Right lobe of liver (tissue), 6 donors: ENCODE results near the gene MOB3B. TPM values are rescaled to one million over a fixed set of nuclear protein-coding genes. Genes with fewer than 3 reads are reported as not detected.

ENCODE experiments used
- ATAC-seq, 4 donors: fragments of 200-7000 bp; cut with Tn5 transposase; one replicate each; pipeline ENCODE4 v1.9.1; 2020; ENCODE audit warnings: mild to moderate bottlenecking in 4 of 4, moderate library complexity in 4 of 4
- DNase-seq, 3 donors: peaks; one replicate each; pipeline ENCODE4 v3.0.0-alpha.2; 2020
- H3K27ac ChIP-seq, 3 donors: fragments of 200-600 bp; one replicate each; pipeline ENCODE4 v1.8.0; 2022
- H3K27me3 ChIP-seq, 2 donors: fragments of 200-600 bp; one replicate each; pipeline ENCODE4 v1.8.0; 2022
- H3K36me3 ChIP-seq, 4 donors: fragments of 200-600 bp; sonication (generic) in 1 of 4; one replicate each; pipeline versions ENCODE4 v1.5.1 to v1.8.0; 2017 to 2022; ENCODE audit warnings: control low read depth in 1 of 4
- H3K4me1 ChIP-seq, 4 donors: fragments of 200-600 bp; sonication (generic) in 1 of 4; one replicate each; pipeline versions ENCODE4 v1.5.1 to v1.8.0; 2017 to 2022; ENCODE audit warnings: control low read depth in 1 of 4
- H3K4me3 ChIP-seq, 3 donors: fragments of 200-600 bp; one replicate each; pipeline ENCODE4 v1.8.0; 2022
- H3K9me3 ChIP-seq, 4 donors: fragments of 200-600 bp; sonication (generic) in 1 of 4; one replicate each; pipeline versions ENCODE4 v1.5.1 to v1.8.0; 2017 to 2022; ENCODE audit warnings: control low read depth in 1 of 4
- POLR2A ChIP-seq: fragments of 450-650 bp; IDR thresholded peaks from one replicate; pipeline ENCODE4 v1.6.1; 2017; ENCODE audit warnings: antibody characterized with exemption, mild to moderate bottlenecking
- WGBS: methylation state at CpG from one replicate; pipeline ENCODE4 v1.1.6; 2018; ENCODE audit warnings: low coverage, low lambda C conversion rate; ENCODE audit not compliant: insufficient coverage; ENCODE audit errors: missing lambda C conversion rate; 5-methylcytosine and 5-hydroxymethylcytosine counted together
- intact Hi-C, 2 donors: fragments of 100-400 bp; cut with DNase I; formaldehyde crosslinking; loops; one replicate each; pipeline versions ENCODE4 v1.11.2 to v1.14.1; 2022
- total RNA-seq, 6 experiments: library from RNA; depleted of rRNA in 2 of 6; stranded (reverse); fragments of >200 nt in 2 of 6; fragmentation: NEBNext Ultra II Directional in 3 of 6; extraction: Animal tissue kit (Norgen Biotek cat#: 25700) in 3 of 6; gene quantifications; one replicate each; pipeline versions ENCODE4 v1.1.0 to v1.2.4, GENCODE V29; 2016 to 2023
- TF ChIP-seq, protein P1 (sequence below), 4 donors: fragments of 200-600 bp in 3 of 4; fragments of 450-650 bp in 1 of 4; IDR thresholded peaks; one replicate each; pipeline versions ENCODE4 v1.5.1 to v1.8.0; 2016 to 2022; ENCODE audit warnings: antibody characterized with exemption in 4 of 4, mild to moderate bottlenecking in 2 of 4
- donor health status: DM: no; HTN: yes; CAD: no.
- donor health status: DM: no; HTN: no; CAD: no.
- donor health status: DM: no; HTN: no; CAD: no.
- donor health status: DM: no; HTN: yes; CAD: no.
- donor health status: DM: no; HTN: yes; CAD: no.

The MOB3B gene
- total RNA-seq, 6 experiments from 2014 or later, result 1.0 to 2.4 (median 1.7) TPM

DNA sequence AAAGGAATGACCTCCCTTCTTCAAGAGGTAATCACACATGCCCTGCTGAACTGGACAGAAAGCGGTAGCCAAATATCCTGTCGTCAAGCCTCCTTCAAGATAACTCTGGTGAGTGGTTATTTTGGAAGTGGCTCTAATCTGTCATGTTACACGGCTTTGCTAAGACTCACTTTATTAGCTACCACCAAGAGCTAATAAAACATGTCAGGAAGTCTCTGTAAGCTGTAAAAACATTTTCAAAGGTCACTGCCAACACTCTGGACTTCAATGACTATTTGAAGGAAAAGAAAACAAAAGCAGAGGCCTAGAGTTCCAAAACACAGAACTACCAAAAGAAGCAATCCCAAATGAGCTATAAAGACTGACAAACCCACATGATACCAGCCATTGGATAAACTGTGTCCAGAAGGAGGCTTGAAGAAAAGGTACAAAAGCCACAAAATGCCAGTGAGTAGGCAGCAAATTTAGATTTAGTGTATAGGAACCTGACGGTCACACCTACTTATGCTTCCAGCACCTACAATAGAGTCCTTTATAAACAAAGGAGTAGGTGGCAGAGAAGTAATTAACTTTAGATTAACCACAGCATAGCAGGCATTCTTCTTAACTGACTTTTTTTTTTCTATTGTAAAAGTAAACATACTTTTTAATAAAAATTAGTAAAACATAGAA lies 135.3 kb downstream of the MOB3B start:
- Histone ChIP-seq H3K4me1 (peaks cover 0 to 11% (median 0%) of the 10 kb centered on the region in 4 donors), H3K27ac (no peak overlapping the region), H3K36me3 (no peaks in the 10 kb centered on the region), H3K4me3 (no peak overlapping the region), H3K27me3 (no peaks in the 10 kb centered on the region), H3K9me3 (no peaks in the 10 kb centered on the region)
- TF ChIP-seq POLR2A, result no peak
- TF ChIP-seq, protein P1, sequence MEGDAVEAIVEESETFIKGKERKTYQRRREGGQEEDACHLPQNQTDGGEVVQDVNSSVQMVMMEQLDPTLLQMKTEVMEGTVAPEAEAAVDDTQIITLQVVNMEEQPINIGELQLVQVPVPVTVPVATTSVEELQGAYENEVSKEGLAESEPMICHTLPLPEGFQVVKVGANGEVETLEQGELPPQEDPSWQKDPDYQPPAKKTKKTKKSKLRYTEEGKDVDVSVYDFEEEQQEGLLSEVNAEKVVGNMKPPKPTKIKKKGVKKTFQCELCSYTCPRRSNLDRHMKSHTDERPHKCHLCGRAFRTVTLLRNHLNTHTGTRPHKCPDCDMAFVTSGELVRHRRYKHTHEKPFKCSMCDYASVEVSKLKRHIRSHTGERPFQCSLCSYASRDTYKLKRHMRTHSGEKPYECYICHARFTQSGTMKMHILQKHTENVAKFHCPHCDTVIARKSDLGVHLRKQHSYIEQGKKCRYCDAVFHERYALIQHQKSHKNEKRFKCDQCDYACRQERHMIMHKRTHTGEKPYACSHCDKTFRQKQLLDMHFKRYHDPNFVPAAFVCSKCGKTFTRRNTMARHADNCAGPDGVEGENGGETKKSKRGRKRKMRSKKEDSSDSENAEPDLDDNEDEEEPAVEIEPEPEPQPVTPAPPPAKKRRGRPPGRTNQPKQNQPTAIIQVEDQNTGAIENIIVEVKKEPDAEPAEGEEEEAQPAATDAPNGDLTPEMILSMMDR (IDR thresholded peaks at IDR 0.05), result no peak
- 35% methylated on average over 4 of the region's 4 CpGs for WGBS
- ATAC-seq (peak in 2 of 4 donors; percentile 27 to 52), DNase-seq (no peak)
- intact Hi-C loops, result no loop called here

DNA sequence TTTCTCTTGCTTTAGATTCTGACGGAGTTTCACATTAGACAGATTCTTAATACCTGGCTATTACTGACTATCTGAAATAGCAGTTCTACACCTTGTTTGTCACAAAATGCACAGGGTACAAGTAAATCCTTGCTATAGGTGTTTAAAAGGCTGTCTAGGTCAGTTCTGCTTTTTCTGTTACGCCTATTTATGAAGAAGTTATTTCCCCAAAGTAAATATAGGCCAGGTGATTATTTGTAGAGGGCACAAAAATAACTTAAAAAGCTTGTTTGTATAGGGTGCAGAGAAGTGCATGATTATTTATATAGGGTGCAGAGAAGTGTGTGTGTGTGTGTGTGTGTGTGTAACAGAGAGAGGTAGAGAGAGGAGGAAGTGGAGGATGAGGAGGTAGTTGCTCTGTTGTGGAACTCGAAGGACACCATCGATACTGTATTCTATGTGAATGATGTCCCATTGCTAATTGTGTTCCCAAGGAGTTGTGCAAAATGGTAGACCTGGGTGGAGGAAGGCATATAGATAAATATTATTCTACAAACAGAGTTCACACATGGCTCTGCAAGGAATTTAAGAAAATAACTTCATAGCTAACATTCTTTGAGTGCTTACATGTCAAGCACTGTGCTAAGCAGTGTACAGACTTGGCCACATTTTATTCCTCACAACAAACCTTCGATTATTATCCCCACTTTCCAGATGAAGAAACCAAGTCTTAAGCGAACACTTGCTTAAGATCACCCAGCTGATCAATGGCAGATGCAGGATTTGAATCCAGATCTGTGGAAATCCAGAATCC lies 136.4 kb downstream of the MOB3B start:
- Histone ChIP-seq H3K27me3 (no peaks in the 10 kb centered on the region), H3K36me3 (no peaks in the 10 kb centered on the region), H3K4me1 (peaks cover 0 to 11% (median under 1%) of the 10 kb centered on the region in 4 donors), H3K27ac (no peak overlapping the region), H3K4me3 (no peak overlapping the region), H3K9me3 (no peaks in the 10 kb centered on the region)
- ATAC-seq (no peak), DNase-seq (no peak)
- intact Hi-C loops, result no loop called here
- TF ChIP-seq, protein P1 (IDR thresholded peaks at IDR 0.05), result no peak
- TF ChIP-seq POLR2A, result no peak
- 82% methylated on average over 6 of the region's 6 CpGs for WGBS

DNA sequence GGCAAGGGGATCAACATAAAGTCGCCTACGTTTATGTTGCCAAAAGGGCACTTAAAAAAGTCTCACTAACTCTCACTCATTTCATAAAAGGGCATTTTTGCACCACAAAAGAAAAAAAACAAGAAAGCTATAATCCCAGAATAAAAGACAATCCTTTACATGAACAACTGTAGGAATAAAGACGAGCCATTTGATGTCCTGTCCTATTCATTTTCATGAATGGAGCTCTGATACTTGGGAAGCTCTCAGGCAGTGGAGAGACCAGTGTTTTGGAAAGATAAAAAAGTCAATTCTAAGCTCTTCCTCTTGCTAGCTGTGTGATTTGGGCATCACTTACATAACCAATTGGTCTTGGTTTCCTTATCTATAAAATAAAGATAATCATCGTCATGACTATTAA lies 137.2 kb downstream of the MOB3B start:
- H3K36me3 ChIP-seq, result no peaks in the 10 kb centered on the region
- no peaks in the 10 kb centered on the region for H3K27me3 ChIP-seq
- no peak overlapping the region for H3K27ac ChIP-seq
- no peaks in the 10 kb centered on the region for H3K9me3 ChIP-seq
- intact Hi-C loops, result no loop called here
- TF ChIP-seq POLR2A, result no peak
- TF ChIP-seq, protein P1 (IDR thresholded peaks at IDR 0.05), result no peak
- 91% methylated on average over 4 of the region's 4 CpGs for WGBS
- no peak for ATAC-seq
- peaks cover 0 to 18% (median 4%) of the 10 kb centered on the region in 4 donors for H3K4me1 ChIP-seq
- no peak for DNase-seq
- no peak overlapping the region for H3K4me3 ChIP-seq

DNA sequence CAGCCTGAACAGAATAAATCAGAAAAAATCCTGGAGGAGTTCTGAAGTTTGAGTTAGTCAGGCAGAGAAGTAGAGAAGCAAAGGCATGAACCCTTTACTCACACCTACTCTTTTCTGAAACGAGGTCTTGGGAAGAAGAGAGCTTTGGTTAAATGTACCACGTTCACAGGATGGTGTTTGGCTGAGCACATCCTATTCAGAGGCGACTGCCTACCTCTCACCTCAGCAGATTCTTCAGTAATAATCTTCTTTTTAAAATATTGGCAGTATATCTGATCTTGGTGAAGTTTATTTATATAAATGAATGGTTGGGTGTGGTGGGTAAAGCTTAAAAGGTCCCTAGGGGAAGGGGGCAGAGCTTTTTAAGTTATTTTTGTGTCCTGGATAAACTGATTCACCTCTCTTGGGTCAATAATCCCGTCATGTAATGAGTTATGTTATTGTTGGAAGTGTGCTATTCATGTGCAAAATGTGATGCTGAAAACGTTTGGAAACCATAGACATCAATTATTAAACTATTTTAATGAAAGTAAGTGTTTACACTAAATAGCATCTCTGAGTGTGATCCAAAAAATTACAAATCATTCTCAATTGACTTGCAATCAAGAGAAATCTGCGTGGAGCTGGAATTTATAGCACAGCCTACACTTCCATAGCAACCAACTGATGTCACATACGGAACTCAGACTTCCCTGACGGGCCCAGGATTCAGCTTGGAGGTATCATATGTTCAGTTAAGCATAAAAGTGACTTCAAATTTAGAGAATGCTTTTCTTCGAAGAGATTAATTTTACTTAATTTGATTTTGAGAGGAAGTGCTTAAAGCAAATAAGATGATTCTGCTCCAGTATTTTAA lies 138.3 kb downstream of the MOB3B start:
- 79% methylated on average over 9 of the region's 9 CpGs for whole genome bisulfite sequencing
- Histone ChIP-seq H3K9me3 (no peaks in the 10 kb centered on the region), H3K27me3 (no peaks in the 10 kb centered on the region), H3K36me3 (no peaks in the 10 kb centered on the region), H3K4me1 (peaks cover 0 to 29% (median 10%) of the 10 kb centered on the region in 4 donors), H3K4me3 (no peak overlapping the region), H3K27ac (no peak overlapping the region)
- no peak for TF ChIP-seq POLR2A
- TF ChIP-seq, protein P1 (IDR thresholded peaks at IDR 0.05), result no peak
- DNase-seq, result no peak
- ATAC-seq, result no peak
- intact Hi-C loops, result no loop called here
